CD14-positive monocyte (primary cell): ENCODE data around the gene DSCAML1. TPM values are rescaled to one million over a fixed set of nuclear protein-coding genes. Genes with fewer than 3 reads are reported as not detected.
A peak's percentile ranks its signal among the peaks of the same experiment; 100 is the strongest.

Source experiments
- DNase-seq, 3 donors: peaks; one replicate each; pipeline ENCODE4 v3.0.0-alpha.2; 2011 to 2022
- H2AFZ ChIP-seq: 2 replicates; pipeline ENCODE4 v1.6.0; 2012; ENCODE audit warnings: mild to moderate bottlenecking, low read depth, low read length, inconsistent platforms; ENCODE audit not compliant: insufficient read depth, poor library complexity, severe bottlenecking
- H3K27ac ChIP-seq, 2 donors: 1 replicate in 1 of 2; 2 replicates in 1 of 2; pipeline ENCODE4 v1.5.1; 2012 to 2013; ENCODE audit warnings: low read length in 2 of 2, control low read depth in 1 of 2, inconsistent platforms in 1 of 2, low read depth in 1 of 2, mild to moderate bottlenecking in 1 of 2
- H3K27me3 ChIP-seq, 2 donors: one replicate each; pipeline versions ENCODE4 v1.6.0 to v1.6.1; 2011 to 2013; ENCODE audit warnings: low read length in 2 of 2; ENCODE audit not compliant: control insufficient read depth in 2 of 2, insufficient read depth in 2 of 2
- H3K36me3 ChIP-seq, 2 donors: replicated peaks in 1 of 2; 1 replicate in 1 of 2; 2 replicates in 1 of 2; pipeline versions ENCODE4 v1.5.1 to v1.6.1; 2012 to 2013; ENCODE audit warnings: low read length in 2 of 2, control low read depth in 1 of 2, inconsistent platforms in 1 of 2, mild to moderate bottlenecking in 1 of 2; ENCODE audit not compliant: insufficient read depth in 2 of 2, control insufficient read depth in 1 of 2
- H3K4me1 ChIP-seq, 2 donors: 1 replicate in 1 of 2; 2 replicates in 1 of 2; pipeline versions ENCODE4 v1.5.1 to v1.6.1; 2012 to 2013; ENCODE audit warnings: low read length in 2 of 2, control low read depth in 1 of 2, inconsistent platforms in 1 of 2, mild to moderate bottlenecking in 1 of 2, moderate library complexity in 1 of 2; ENCODE audit not compliant: insufficient read depth in 2 of 2, control insufficient read depth in 1 of 2
- H3K4me2 ChIP-seq: replicated peaks from 2 replicates; pipeline ENCODE3; 2012; ENCODE audit warnings: low read length, moderate library complexity, mild to moderate bottlenecking; ENCODE audit not compliant: poor library complexity, severe bottlenecking; ENCODE audit errors: extremely low read depth
- H3K4me3 ChIP-seq, 3 experiments: fragments of 200-600 bp in 1 of 3; sonication (generic) in 1 of 3; replicated peaks in 1 of 3; 1 replicate in 2 of 3; 2 replicates in 1 of 3; pipeline ENCODE4 v1.5.1; 2011 to 2013; ENCODE audit warnings: low read length in 3 of 3, mild to moderate bottlenecking in 3 of 3, control low read depth in 2 of 3, low read depth in 2 of 3, inconsistent platforms in 1 of 3, moderate library complexity in 1 of 3
- H3K79me2 ChIP-seq: 2 replicates; pipeline ENCODE4 v1.6.0; 2012; ENCODE audit warnings: mild to moderate bottlenecking, control low read depth, inconsistent platforms, low read length, moderate library complexity; ENCODE audit not compliant: insufficient read depth
- H3K9ac ChIP-seq: 2 replicates; pipeline ENCODE4 v1.6.0; 2017; ENCODE audit warnings: low read length, mild to moderate bottlenecking; ENCODE audit not compliant: insufficient read depth, poor library complexity, severe bottlenecking
- H3K9me3 ChIP-seq, 2 donors: replicated peaks in 1 of 2; 1 replicate in 1 of 2; 2 replicates in 1 of 2; pipeline versions ENCODE4 v1.5.1 to v1.6.1; 2012 to 2013; ENCODE audit warnings: low read length in 2 of 2, control low read depth in 1 of 2; ENCODE audit not compliant: control insufficient read depth in 1 of 2, insufficient read depth in 1 of 2
- H4K20me1 ChIP-seq: 2 replicates; pipeline ENCODE4 v1.6.0; 2012; ENCODE audit warnings: mild to moderate bottlenecking, low read length, control low read depth, moderate library complexity; ENCODE audit not compliant: insufficient read depth
- H3K27ac Mint-ChIP-seq, 7 donors: one replicate each; pipeline ENCODE4 v1.8.0; 2020; ENCODE audit warnings: mild to moderate bottlenecking in 7 of 7, mixed read lengths in 7 of 7, moderate library complexity in 6 of 7, inconsistent platforms in 2 of 7
- H3K27me3 Mint-ChIP-seq, 3 donors: one replicate each; pipeline ENCODE4 v1.8.0; 2021 to 2022; ENCODE audit warnings: low read depth in 3 of 3, mild to moderate bottlenecking in 3 of 3, mixed read lengths in 3 of 3, moderate library complexity in 3 of 3, inconsistent platforms in 1 of 3
- H3K36me3 Mint-ChIP-seq, 2 donors: one replicate each; pipeline ENCODE4 v1.8.0; 2020; ENCODE audit warnings: mixed read lengths in 2 of 2, inconsistent platforms in 1 of 2, mild to moderate bottlenecking in 1 of 2
- H3K4me1 Mint-ChIP-seq: one replicate; pipeline ENCODE4 v1.8.0; 2020; ENCODE audit warnings: mild to moderate bottlenecking, mixed read lengths
- H3K4me3 Mint-ChIP-seq, 2 donors: one replicate each; pipeline ENCODE4 v1.8.0; 2020; ENCODE audit warnings: mild to moderate bottlenecking in 2 of 2, mixed read lengths in 2 of 2, moderate library complexity in 1 of 2
- H3K9me3 Mint-ChIP-seq, 7 donors: one replicate each; pipeline ENCODE4 v1.8.0; 2020 to 2022; ENCODE audit warnings: mixed read lengths in 7 of 7, mild to moderate bottlenecking in 6 of 7, moderate library complexity in 6 of 7, inconsistent platforms in 2 of 7
- WGBS: methylation state at CpG from one replicate; pipeline ENCODE4 v1.1.5; 2013; ENCODE audit warnings: missing lambda C conversion rate; ENCODE audit not compliant: insufficient coverage; 5-methylcytosine and 5-hydroxymethylcytosine counted together
- intact Hi-C, 2 donors: fragments of 100-400 bp; cut with micrococcal nuclease; formaldehyde crosslinking; loops; one replicate each; pipeline versions ENCODE4 v1.15.0 to v1.15.1; 2023
- polyA plus RNA-seq, 3 donors: library from polyadenylated mRNA; depleted of rRNA in 1 of 3; unstranded in 2 of 3; stranded (reverse) in 1 of 3; fragments of 300-500 nt in 2 of 3; fragments of >200 nt in 1 of 3; fragmentation: Illumina TruSeq in 2 of 3; gene quantifications; 1 replicate in 2 of 3; 2 replicates in 1 of 3; pipeline ENCODE4 v1.2.3, GENCODE V29; 2012 to 2021
- TF ChIP-seq, protein P1 (sequence below): fragments of 200-600 bp; IDR thresholded peaks from one replicate; pipeline ENCODE4 v1.8.0; 2022; ENCODE audit warnings: antibody characterized with exemption, mild to moderate bottlenecking

DSCAML1 gene
- polyA plus RNA-seq, 3 donors: not detected

GRCh38 chr11:117564321-117564720, 232.7 kb downstream of the DSCAML1 start:
- H3K36me3 Mint-ChIP-seq: no peaks in the 10 kb centered on the region
- no peak overlapping the region for H3K4me2 ChIP-seq
- peaks cover 0 to 3% (median 0%) of the 10 kb centered on the region in 7 donors for H3K9me3 Mint-ChIP-seq
- DNase-seq: no peak
- no peaks in the 10 kb centered on the region for H3K9me3 ChIP-seq
- no peak overlapping the region for H2AFZ ChIP-seq
- no peaks in the 10 kb centered on the region for H3K36me3 ChIP-seq
- H3K4me3 Mint-ChIP-seq: no peak overlapping the region
- H3K27me3 ChIP-seq: no peaks in the 10 kb centered on the region
- TF ChIP-seq, protein P1, sequence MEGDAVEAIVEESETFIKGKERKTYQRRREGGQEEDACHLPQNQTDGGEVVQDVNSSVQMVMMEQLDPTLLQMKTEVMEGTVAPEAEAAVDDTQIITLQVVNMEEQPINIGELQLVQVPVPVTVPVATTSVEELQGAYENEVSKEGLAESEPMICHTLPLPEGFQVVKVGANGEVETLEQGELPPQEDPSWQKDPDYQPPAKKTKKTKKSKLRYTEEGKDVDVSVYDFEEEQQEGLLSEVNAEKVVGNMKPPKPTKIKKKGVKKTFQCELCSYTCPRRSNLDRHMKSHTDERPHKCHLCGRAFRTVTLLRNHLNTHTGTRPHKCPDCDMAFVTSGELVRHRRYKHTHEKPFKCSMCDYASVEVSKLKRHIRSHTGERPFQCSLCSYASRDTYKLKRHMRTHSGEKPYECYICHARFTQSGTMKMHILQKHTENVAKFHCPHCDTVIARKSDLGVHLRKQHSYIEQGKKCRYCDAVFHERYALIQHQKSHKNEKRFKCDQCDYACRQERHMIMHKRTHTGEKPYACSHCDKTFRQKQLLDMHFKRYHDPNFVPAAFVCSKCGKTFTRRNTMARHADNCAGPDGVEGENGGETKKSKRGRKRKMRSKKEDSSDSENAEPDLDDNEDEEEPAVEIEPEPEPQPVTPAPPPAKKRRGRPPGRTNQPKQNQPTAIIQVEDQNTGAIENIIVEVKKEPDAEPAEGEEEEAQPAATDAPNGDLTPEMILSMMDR: no peak
- no peak overlapping the region for H3K4me3 ChIP-seq
- no peaks in the 10 kb centered on the region for H4K20me1 ChIP-seq
- WGBS: 100% methylated on average over 3 of the region's 4 CpGs
- peak overlapping the region in 1 of 7 donors; percentile 61 for H3K27ac Mint-ChIP-seq
- peaks cover 4 to 9% (median 7%) of the 10 kb centered on the region in 3 donors for H3K27me3 Mint-ChIP-seq
- intact Hi-C loops: no loop called here
- no peak overlapping the region for H3K27ac ChIP-seq
- no peak overlapping the region for H3K9ac ChIP-seq
- peaks cover 8% of the 10 kb centered on the region for H3K4me1 Mint-ChIP-seq
- no peaks in the 10 kb centered on the region for H3K79me2 ChIP-seq
- H3K4me1 ChIP-seq: no peaks in the 10 kb centered on the region

DNA sequence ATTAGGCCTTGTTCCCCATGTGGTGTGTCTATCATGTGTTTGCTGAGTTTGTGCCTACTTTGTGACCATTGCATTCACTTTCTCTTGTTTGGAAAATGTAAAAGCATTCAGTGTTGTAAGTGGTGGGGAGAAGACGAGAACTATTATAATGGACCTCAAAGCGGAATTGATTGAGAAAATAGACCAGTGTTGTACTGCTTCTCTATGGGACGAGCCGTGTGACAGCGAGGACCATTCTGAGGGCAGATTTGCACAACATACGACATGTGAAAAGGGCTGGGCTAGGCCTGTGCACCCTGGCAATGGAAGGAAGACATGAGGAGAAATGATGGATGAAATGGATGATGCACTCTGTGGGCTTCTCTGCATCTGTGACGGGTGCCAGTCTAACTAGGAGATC, 233.5 kb downstream of the DSCAML1 start:
- 97% methylated on average over 7 of the region's 7 CpGs for whole genome bisulfite sequencing
- Histone ChIP-seq H3K4me3 (no peak overlapping the region), H3K27ac (no peak overlapping the region), H3K9me3 (no peaks in the 10 kb centered on the region), H3K79me2 (no peaks in the 10 kb centered on the region), H3K36me3 (no peaks in the 10 kb centered on the region), H3K4me2 (no peak overlapping the region), H2AFZ (no peak overlapping the region), H4K20me1 (no peaks in the 10 kb centered on the region), H3K4me1 (no peaks in the 10 kb centered on the region), H3K9ac (no peak overlapping the region), H3K27me3 (no peaks in the 10 kb centered on the region)
- H3K9me3 Mint-ChIP-seq: peaks cover 0 to 1% (median 0%) of the 10 kb centered on the region in 7 donors
- H3K27me3 Mint-ChIP-seq: peaks cover 4 to 9% (median 7%) of the 10 kb centered on the region in 3 donors
- H3K27ac Mint-ChIP-seq: no peak overlapping the region
- TF ChIP-seq, protein P1: no peak
- H3K4me3 Mint-ChIP-seq: no peak overlapping the region
- no peak for DNase-seq
- peaks cover 8% of the 10 kb centered on the region for H3K4me1 Mint-ChIP-seq
- no peaks in the 10 kb centered on the region for H3K36me3 Mint-ChIP-seq
- intact Hi-C loops: no loop called here
